CD4-positive, alpha-beta T cell (primary cell): Measurements from ENCODE around the gene MSI2. TPM values are rescaled to one million over a fixed set of nuclear protein-coding genes. Genes with fewer than 3 reads are reported as not detected.

Experiments used
- ATAC-seq: fragments of 200-7000 bp; cut with Tn5 transposase; one replicate; pipeline ENCODE4 v1.10.0; 2022; ENCODE audit warnings: mild to moderate bottlenecking; ENCODE audit not compliant: poor library complexity
- CTCF ChIA-PET: fragments of 350-600 bp; sonication (Branson Sonifier 250); formaldehyde crosslinking; loops from one replicate; lab custom pipeline; 2021; ENCODE audit warnings: antibody characterized with exemption, inconsistent platforms; lab: Charles Lee
- POLR2A ChIA-PET: fragments of 350-600 bp; sonication (Branson Sonifier 250); formaldehyde crosslinking; loops from one replicate; lab custom pipeline; 2021; ENCODE audit warnings: antibody characterized with exemption, inconsistent platforms; lab: Charles Lee
- DNase-seq, 14 experiments: peaks; one replicate each; pipeline ENCODE4 v3.0.0-alpha.2; 2013 to 2020; ENCODE audit warnings: mixed read lengths in 2 of 14
- H3K27ac ChIP-seq, 2 donors: one replicate each; pipeline versions ENCODE4 v1.5.1 to v1.7.0; 2013; ENCODE audit warnings: low read length in 2 of 2, low read depth in 1 of 2, mild to moderate bottlenecking in 1 of 2
- H3K27me3 ChIP-seq, 2 experiments: 1 replicate in 1 of 2; 2 replicates in 1 of 2; pipeline versions ENCODE4 v1.6.1 to v1.7.0; 2013; ENCODE audit warnings: low read length in 2 of 2, control low read depth in 1 of 2, mild to moderate bottlenecking in 1 of 2, moderate library complexity in 1 of 2; ENCODE audit not compliant: insufficient read depth in 2 of 2, control insufficient read depth in 1 of 2
- H3K36me3 ChIP-seq: one replicate; pipeline ENCODE4 v1.6.1; 2013; ENCODE audit warnings: low read length, control low read depth; ENCODE audit not compliant: insufficient read depth
- H3K4me1 ChIP-seq: one replicate; pipeline ENCODE4 v1.6.1; 2013; ENCODE audit warnings: low read length, control low read depth; ENCODE audit not compliant: insufficient read depth
- H3K4me3 ChIP-seq: one replicate; pipeline ENCODE4 v1.5.1; 2013; ENCODE audit warnings: mild to moderate bottlenecking, low read length, moderate library complexity
- H3K9me3 ChIP-seq, 2 experiments: 1 replicate in 1 of 2; 2 replicates in 1 of 2; pipeline versions ENCODE4 v1.6.1 to v1.7.0; 2013; ENCODE audit warnings: low read length in 2 of 2, mild to moderate bottlenecking in 2 of 2, control low read depth in 1 of 2, moderate library complexity in 1 of 2; ENCODE audit not compliant: control insufficient read depth in 1 of 2, insufficient read depth in 1 of 2
- H3K27ac Mint-ChIP-seq: one replicate; pipeline ENCODE4 v1.8.0; 2020; ENCODE audit warnings: mixed read lengths
- H3K27me3 Mint-ChIP-seq: one replicate; pipeline ENCODE4 v1.8.0; 2021; ENCODE audit warnings: mixed read lengths
- H3K36me3 Mint-ChIP-seq: one replicate; pipeline ENCODE4 v1.8.0; 2021; ENCODE audit warnings: low read depth, mixed read lengths
- H3K4me1 Mint-ChIP-seq: one replicate; pipeline ENCODE4 v1.8.0; 2021; ENCODE audit warnings: low read depth, mixed read lengths
- H3K4me3 Mint-ChIP-seq: one replicate; pipeline ENCODE4 v1.8.0; 2020; ENCODE audit warnings: mild to moderate bottlenecking, mixed read lengths
- H3K9me3 Mint-ChIP-seq: one replicate; pipeline ENCODE4 v1.8.0; 2020; ENCODE audit warnings: mixed read lengths
- intact Hi-C, 2 experiments: fragments of 100-400 bp; cut with DNase I in 1 of 2; cut with micrococcal nuclease in 1 of 2; formaldehyde crosslinking; loops; one replicate each; pipeline versions ENCODE4 v1.15.1 to v1.9.0; 2023 to 2025; cut with DNase I, micrococcal nuclease
- total RNA-seq, 174 experiments: library from RNA in 2 of 174; stranded (reverse) in 2 of 174; gene quantifications; one replicate each; pipeline ENCODE4 v1.2.3 and lab custom pipeline; 2021 to 2026
- TF ChIP-seq, protein P1 (sequence below): fragments of 200-600 bp; IDR thresholded peaks from one replicate; pipeline ENCODE4 v1.8.0; 2022; ENCODE audit warnings: antibody characterized with exemption, mild to moderate bottlenecking

The MSI2 gene
- total RNA-seq, 2 experiments from 2014 or later, result 129 to 132 TPM

DNA sequence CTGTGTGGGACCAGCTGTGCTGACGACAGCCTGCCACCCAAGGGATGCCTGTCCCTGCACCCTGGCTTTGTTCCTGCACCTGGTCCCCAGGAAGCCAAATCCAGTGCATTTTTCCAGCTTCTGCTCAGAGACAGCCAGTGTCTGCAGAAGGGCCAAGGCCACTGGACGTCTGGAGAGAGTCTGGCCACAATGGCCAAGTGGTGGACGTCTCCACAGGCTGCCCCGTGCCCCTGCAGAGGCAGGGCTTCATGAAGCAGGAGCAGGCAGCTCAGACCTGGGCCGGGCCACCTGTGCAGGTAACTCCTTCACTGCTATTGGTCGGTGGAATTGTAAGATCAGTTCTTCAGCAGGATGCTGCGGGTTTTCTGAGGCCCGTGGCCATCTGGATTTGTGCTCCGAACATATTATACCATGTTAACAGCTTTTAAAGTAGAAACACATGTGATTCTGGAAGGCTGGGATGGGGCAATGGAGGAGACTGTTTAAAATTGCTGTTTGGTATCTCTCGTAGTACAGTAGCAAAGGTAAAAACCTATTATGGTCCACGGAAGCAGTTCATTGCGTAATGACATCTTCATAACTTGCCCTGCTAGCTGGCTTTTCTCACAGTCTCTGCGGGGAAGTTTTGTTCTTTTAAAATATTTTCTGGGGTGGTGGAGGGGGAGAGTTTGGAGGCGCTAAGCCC, 303.5 kb downstream of the MSI2 start:
- CTCF ChIA-PET, result no interaction called here
- TF ChIP-seq, protein P1, sequence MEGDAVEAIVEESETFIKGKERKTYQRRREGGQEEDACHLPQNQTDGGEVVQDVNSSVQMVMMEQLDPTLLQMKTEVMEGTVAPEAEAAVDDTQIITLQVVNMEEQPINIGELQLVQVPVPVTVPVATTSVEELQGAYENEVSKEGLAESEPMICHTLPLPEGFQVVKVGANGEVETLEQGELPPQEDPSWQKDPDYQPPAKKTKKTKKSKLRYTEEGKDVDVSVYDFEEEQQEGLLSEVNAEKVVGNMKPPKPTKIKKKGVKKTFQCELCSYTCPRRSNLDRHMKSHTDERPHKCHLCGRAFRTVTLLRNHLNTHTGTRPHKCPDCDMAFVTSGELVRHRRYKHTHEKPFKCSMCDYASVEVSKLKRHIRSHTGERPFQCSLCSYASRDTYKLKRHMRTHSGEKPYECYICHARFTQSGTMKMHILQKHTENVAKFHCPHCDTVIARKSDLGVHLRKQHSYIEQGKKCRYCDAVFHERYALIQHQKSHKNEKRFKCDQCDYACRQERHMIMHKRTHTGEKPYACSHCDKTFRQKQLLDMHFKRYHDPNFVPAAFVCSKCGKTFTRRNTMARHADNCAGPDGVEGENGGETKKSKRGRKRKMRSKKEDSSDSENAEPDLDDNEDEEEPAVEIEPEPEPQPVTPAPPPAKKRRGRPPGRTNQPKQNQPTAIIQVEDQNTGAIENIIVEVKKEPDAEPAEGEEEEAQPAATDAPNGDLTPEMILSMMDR, result no peak
- Histone ChIP-seq H3K4me1 (no peaks in the 10 kb centered on the region), H3K27ac (no peak overlapping the region), H3K36me3 (peaks cover 6% of the 10 kb centered on the region), H3K27me3 (no peaks in the 10 kb centered on the region), H3K9me3 (no peaks in the 10 kb centered on the region), H3K4me3 (no peak overlapping the region)
- Mint-ChIP-seq H3K4me1 (no peaks in the 10 kb centered on the region), H3K27me3 (no peaks in the 10 kb centered on the region), H3K9me3 (no peaks in the 10 kb centered on the region), H3K27ac (no peak overlapping the region), H3K36me3 (peaks cover 4% of the 10 kb centered on the region), H3K4me3 (no peak overlapping the region)
- ATAC-seq, result no peak
- no peak for DNase-seq
- POLR2A ChIA-PET, result interaction anchor here (0.7 kb wide), 1 partner anchor 9 kb away, joined by 3 read pairs; no protein-coding TSS in a partner anchor
- intact Hi-C loops, result loop anchor here in 1 of 2 experiments (5.0 kb wide), 1 partner anchor 1257 kb away; no protein-coding TSS in a partner anchor

DNA sequence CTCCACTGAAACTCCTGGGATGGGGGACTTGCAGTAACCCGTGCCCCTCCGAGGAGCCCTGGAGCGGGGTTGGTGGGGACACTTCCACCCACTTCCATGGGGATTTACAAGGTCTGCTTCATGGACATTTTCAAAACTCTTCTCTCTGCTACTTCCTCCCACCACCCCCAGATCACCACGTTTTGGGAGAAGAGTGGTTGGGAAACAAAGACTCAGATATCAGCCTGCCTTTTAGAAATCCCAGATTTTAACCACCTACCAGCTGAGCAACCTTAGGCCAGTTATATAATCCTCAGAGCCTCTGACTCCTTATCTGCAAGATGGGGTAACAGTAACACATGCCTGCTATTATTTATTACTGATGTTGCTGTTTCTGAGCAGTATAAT, 304.0 kb downstream of the MSI2 start:
- Histone ChIP-seq H3K4me3 (no peak overlapping the region), H3K9me3 (no peaks in the 10 kb centered on the region), H3K27ac (no peak overlapping the region), H3K36me3 (peaks cover 6% of the 10 kb centered on the region), H3K27me3 (no peaks in the 10 kb centered on the region), H3K4me1 (no peaks in the 10 kb centered on the region)
- Mint-ChIP-seq H3K4me3 (no peak overlapping the region), H3K4me1 (no peaks in the 10 kb centered on the region), H3K36me3 (peaks cover 6% of the 10 kb centered on the region), H3K27me3 (no peaks in the 10 kb centered on the region), H3K27ac (no peak overlapping the region), H3K9me3 (no peaks in the 10 kb centered on the region)
- ChIA-PET CTCF (no interaction called here), POLR2A (interaction anchor here (0.7 kb wide), 1 partner anchor 9 kb away, joined by 3 read pairs; no protein-coding TSS in a partner anchor)
- intact Hi-C loops, result no loop called here
- TF ChIP-seq, protein P1, result no peak
- DNase-seq (no peak), ATAC-seq (no peak)

DNA sequence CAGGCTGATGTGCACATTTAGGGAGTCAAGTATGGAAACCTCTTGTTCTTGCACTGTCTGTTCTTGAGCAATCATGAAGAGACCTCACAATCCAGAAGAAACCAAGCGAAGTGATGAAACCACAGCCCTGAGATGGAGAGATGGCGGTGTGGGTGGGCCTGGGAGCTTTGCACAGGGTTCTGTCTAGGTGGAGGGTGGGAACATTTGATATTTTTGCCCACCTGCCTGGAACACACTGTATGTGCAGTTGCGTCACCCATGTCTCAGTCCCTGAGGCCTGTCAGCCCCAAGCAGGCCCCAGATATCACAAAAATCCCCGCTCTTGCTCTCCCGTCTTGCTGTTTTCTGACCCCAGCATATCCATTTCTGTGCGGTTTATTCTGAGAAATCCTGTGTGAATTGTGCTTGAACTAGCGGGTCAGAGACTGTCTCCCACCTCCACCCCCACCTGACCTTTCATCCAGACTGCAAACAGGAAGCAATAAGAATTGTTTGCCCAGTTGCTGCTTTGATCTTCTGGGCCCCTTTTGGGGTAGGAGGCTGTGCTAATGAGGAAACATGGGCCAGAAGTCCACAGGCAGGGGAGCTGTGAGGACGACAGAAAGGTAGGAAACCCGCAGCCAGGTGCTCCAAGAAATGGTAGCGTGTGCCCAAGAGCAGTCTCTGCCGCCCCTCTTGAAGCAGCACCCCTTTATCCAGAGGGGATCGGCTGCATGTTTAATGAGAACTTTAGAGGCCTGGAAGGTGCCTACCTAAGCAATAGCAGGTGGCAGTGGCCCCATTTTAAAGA, 304.9 kb downstream of the MSI2 start:
- no peak for DNase-seq
- intact Hi-C loops, result no loop called here
- H3K9me3 ChIP-seq, result no peaks in the 10 kb centered on the region
- no peaks in the 10 kb centered on the region for H3K4me1 ChIP-seq
- TF ChIP-seq, protein P1, result no peak
- no peaks in the 10 kb centered on the region for H3K27me3 Mint-ChIP-seq
- H3K9me3 Mint-ChIP-seq, result no peaks in the 10 kb centered on the region
- ChIA-PET CTCF (no interaction called here), POLR2A (no interaction called here)
- H3K27ac ChIP-seq, result no peak overlapping the region
- H3K4me1 Mint-ChIP-seq, result no peaks in the 10 kb centered on the region
- H3K4me3 ChIP-seq, result no peak overlapping the region
- ATAC-seq, result no peak
- no peak overlapping the region for H3K4me3 Mint-ChIP-seq
- peaks cover 12% of the 10 kb centered on the region for H3K36me3 Mint-ChIP-seq
- no peak overlapping the region for H3K27ac Mint-ChIP-seq
- no peaks in the 10 kb centered on the region for H3K27me3 ChIP-seq
- peaks cover 6% of the 10 kb centered on the region for H3K36me3 ChIP-seq
